Nephron progenitor cell (in vitro differentiated cells): ENCODE results near the gene POPDC2.

Source experiments
- DNase-seq: peaks from one replicate; pipeline ENCODE4 v3.0.0; 2021
- H3K27ac Mint-ChIP-seq: 2 replicates; pipeline ENCODE4 v1.8.0; 2021; ENCODE audit warnings: mild to moderate bottlenecking, moderate library complexity, mixed read lengths
- H3K27me3 Mint-ChIP-seq: 2 replicates; pipeline ENCODE4 v1.8.0; 2021; ENCODE audit warnings: mild to moderate bottlenecking, low read depth, mixed read lengths; ENCODE audit not compliant: poor library complexity
- H3K36me3 Mint-ChIP-seq: 2 replicates; pipeline ENCODE4 v1.8.0; 2021; ENCODE audit warnings: low read depth, mixed read lengths
- H3K4me1 Mint-ChIP-seq: 2 replicates; pipeline ENCODE4 v1.8.0; 2021; ENCODE audit warnings: mixed read lengths
- H3K4me3 Mint-ChIP-seq: 2 replicates; pipeline ENCODE4 v1.8.0; 2021; ENCODE audit warnings: mild to moderate bottlenecking, moderate library complexity, mixed read lengths
- H3K9me3 Mint-ChIP-seq: 2 replicates; pipeline ENCODE4 v1.8.0; 2021; ENCODE audit warnings: mild to moderate bottlenecking, moderate library complexity, mixed read lengths
- CTCF ChIP-seq: fragments of 200-600 bp; sonication (generic); IDR thresholded peaks from 2 replicates; pipeline ENCODE4 v1.5.0; 2021; ENCODE audit warnings: antibody characterized with exemption

The POPDC2 gene

GRCh38 chr3:119620899-119621298, 39.5 kb downstream of the POPDC2 start:
- Mint-ChIP-seq H3K36me3 (no peaks in the 10 kb centered on the region), H3K4me1 (peaks cover 9% of the 10 kb centered on the region), H3K4me3 (no peak overlapping the region), H3K27ac (no peak overlapping the region), H3K9me3 (peaks cover 5% of the 10 kb centered on the region), H3K27me3 (peaks cover 10% of the 10 kb centered on the region)
- no peak for DNase-seq
- TF ChIP-seq CTCF = no peak

- no peaks in the 10 kb centered on the region for H3K36me3 Mint-ChIP-seq
- TF ChIP-seq CTCF = no peak
- H3K27me3 Mint-ChIP-seq = peaks cover 11% of the 10 kb centered on the region
- H3K4me1 Mint-ChIP-seq = no peaks in the 10 kb centered on the region
- DNase-seq = no peak
- H3K27ac Mint-ChIP-seq = no peak overlapping the region
- no peak overlapping the region for H3K4me3 Mint-ChIP-seq
- peaks cover 3% of the 10 kb centered on the region for H3K9me3 Mint-ChIP-seq
Measured at GRCh38 chr3:119619094-119619493, 41.3 kb downstream of the POPDC2 start.

GRCh38 chr3:119616056-119616455, 44.3 kb downstream of the POPDC2 start:
- no peaks in the 10 kb centered on the region for H3K4me1 Mint-ChIP-seq
- no peak overlapping the region for H3K27ac Mint-ChIP-seq
- H3K36me3 Mint-ChIP-seq = no peaks in the 10 kb centered on the region
- H3K27me3 Mint-ChIP-seq = peaks cover 11% of the 10 kb centered on the region
- no peak overlapping the region for H3K4me3 Mint-ChIP-seq
- DNase-seq = no peak
- peaks cover 8% of the 10 kb centered on the region for H3K9me3 Mint-ChIP-seq
- no peak for TF ChIP-seq CTCF

GRCh38 chr3:119613872-119614271, 46.5 kb downstream of the POPDC2 start:
- H3K9me3 Mint-ChIP-seq = peaks cover 13% of the 10 kb centered on the region
- H3K36me3 Mint-ChIP-seq = no peaks in the 10 kb centered on the region
- no peak overlapping the region for H3K4me3 Mint-ChIP-seq
- DNase-seq = no peak
- H3K4me1 Mint-ChIP-seq = peaks cover 7% of the 10 kb centered on the region
- no peak for TF ChIP-seq CTCF
- no peak overlapping the region for H3K27ac Mint-ChIP-seq
- peaks cover 8% of the 10 kb centered on the region for H3K27me3 Mint-ChIP-seq

GRCh38 chr3:119613201-119613600, 47.2 kb downstream of the POPDC2 start:
- DNase-seq = no peak
- H3K27me3 Mint-ChIP-seq = peaks cover 8% of the 10 kb centered on the region
- no peak overlapping the region for H3K4me3 Mint-ChIP-seq
- H3K4me1 Mint-ChIP-seq = peaks cover 11% of the 10 kb centered on the region
- H3K36me3 Mint-ChIP-seq = no peaks in the 10 kb centered on the region
- no peak overlapping the region for H3K27ac Mint-ChIP-seq
- TF ChIP-seq CTCF = no peak
- peaks cover 13% of the 10 kb centered on the region for H3K9me3 Mint-ChIP-seq

GRCh38 chr3:119611664-119612063, 48.7 kb downstream of the POPDC2 start:
- H3K4me1 Mint-ChIP-seq = peaks cover 11% of the 10 kb centered on the region
- H3K4me3 Mint-ChIP-seq = no peak overlapping the region
- no peaks in the 10 kb centered on the region for H3K36me3 Mint-ChIP-seq
- no peak for DNase-seq
- H3K27me3 Mint-ChIP-seq = peaks cover 8% of the 10 kb centered on the region
- no peak overlapping the region for H3K27ac Mint-ChIP-seq
- H3K9me3 Mint-ChIP-seq = peaks cover 13% of the 10 kb centered on the region
- TF ChIP-seq CTCF = no peak
